ENCODE results near the gene DNASE1L2.
"Not testable (repeated sequence)": the region's sequence is repeated elsewhere in the genome, so short reads cannot be mapped to it uniquely, and the experiment has no call there.

The DNASE1L2 gene

DNA sequence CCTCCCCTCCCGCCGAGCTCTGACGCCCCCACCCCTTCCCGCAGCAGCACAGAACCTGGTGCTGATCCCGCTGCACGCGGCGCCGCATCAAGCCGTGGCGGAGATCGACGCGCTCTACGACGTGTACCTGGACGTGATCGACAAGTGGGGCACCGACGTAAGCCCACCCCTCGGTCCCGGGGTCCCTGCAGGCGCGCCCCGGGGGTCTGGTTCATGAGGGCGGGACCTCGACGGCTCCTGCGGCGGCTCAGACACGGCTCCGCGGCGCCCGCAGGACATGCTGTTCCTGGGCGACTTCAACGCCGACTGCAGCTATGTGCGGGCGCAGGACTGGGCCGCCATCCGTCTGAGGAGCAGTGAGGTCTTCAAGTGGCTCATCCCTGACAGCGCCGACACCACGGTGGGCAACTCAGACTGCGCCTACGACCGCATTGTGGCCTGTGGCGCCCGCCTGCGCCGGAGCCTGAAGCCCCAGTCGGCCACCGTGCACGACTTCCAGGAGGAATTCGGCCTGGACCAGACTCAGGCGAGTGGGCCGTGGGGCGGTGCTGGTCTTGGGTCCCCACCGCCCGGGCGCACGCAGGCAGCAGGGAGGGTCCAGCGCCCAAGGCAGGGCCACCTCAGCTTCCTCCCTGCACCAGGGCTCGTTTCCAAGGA lies 1.4 kb downstream of the DNASE1L2 start:
- FAIRE-seq (no peak), DNase-seq (ENCODE audit: insufficient read length, low spot score) (no peak)

DNA sequence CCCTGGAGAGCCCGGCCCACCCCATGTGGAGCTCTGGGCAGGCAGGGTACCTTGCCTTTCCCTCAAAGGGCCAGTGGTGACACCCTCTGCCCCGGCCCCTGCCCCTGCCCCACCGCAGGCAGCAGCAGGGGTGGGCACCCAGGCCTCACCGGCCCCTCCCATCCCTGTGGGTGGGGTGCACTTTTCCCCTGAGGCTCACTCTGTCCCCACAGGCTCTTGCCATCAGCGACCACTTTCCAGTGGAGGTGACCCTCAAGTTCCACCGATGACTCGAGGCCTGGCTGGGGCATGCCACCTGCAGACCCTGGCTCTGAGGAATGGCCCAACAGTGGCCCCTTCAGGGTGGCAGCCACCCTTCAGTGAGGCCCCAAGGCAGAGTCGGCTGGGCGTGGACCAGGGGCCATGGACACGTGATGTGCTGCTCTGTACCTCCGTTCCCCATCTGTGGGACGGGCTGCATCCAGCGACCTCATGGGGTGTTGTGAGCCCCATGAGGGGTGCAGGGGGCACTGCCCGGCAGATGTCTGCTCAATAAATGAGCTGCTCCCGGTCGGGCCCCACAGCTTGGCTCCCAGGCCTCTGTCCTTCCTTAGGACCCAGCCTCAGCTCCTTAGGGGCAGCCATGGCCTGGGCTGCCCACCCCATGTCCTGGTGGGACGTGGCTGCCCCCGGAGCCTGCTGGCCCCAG lies 2.0 kb downstream of the DNASE1L2 start:
- FAIRE-seq (no peak), DNase-seq (ENCODE audit: insufficient read length, low spot score) (no peak)

DNA sequence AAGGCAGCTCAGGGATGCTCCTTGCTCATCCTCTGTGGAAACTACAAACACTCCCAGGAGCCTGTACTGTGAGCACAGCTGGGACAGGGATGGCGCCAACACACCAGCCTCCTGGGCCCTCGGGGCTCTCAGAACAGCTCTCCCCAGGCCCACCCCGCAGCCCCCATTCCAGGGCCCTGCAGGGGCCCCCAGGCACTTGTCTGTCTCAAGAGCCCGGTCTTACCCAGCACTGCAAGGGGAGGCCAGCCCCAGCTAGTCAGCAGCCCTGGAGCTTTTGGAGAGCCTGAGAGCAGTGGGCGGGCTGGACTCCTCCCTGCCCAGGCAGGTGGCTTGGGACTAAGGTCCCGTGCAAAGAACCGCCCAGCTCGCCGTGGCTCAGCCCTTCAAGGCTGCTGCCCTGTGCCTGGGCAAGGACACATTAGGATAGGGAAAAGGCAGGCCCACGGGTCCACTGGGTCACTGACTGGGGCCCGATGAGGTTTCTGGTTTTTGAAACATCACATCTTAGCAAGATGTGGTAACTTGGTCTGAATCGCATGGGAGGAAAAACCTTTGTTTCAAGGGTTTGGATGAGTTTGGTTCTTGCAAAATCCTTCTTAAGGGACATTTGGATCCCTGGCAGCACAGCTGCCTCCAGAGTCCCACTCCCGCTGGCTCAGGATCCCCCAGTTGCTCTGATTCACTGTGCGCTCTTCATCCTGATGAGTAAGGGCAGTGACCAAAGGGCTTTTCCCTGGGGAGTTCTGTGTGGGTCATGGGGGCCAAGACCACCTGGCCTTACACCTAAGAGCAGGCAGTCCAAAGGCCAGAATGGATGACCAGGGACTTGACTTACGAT lies 2.8 kb downstream of the DNASE1L2 start:
- DNase-seq (ENCODE audit: insufficient read length, low spot score) (no peak), FAIRE-seq (no peak)

DNA sequence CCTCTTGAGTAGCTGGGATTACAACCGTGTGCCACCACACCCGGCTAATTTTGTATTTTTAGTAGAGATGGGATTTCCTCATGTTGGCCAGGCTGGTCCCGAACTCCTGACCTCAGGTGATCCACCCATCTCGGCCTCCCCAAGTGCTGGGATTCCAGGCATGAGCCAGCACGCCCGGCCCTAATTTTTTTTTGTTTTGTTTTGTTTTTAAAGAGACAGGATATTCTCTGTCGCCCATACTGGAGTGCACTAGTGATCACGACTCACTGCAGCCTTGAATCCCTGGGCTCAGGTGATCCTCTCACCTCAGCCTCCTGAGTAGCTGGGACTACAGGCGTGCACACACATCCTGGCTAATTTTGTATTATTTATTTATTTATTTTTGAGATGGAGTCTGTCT lies 4.1 kb downstream of the DNASE1L2 start:
- DNase-seq (ENCODE audit: insufficient read length, low spot score); FAIRE-seq: not testable (repeated sequence)

DNA sequence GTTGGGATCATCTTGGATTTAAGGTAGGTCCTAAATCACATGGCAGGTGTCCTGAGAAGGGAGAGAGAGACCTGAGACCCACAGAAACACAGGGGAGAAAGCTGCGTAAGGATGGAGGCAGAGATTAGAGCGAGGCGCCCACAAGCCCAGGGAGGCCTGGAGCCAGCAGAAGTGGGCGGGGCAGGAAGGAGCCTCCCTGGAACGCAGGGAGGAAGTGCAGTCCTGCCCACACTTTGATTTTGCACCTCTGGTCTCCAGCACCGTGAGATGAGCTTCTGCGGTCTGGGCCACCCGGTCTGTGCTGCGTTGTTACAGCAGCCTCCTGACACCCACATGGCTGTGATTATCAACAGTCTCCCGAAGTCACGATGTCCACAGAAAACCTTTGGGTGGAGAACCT lies 6.4 kb downstream of the DNASE1L2 start:
- FAIRE-seq (no peak), DNase-seq (ENCODE audit: insufficient read length, low spot score) (no peak)

DNA sequence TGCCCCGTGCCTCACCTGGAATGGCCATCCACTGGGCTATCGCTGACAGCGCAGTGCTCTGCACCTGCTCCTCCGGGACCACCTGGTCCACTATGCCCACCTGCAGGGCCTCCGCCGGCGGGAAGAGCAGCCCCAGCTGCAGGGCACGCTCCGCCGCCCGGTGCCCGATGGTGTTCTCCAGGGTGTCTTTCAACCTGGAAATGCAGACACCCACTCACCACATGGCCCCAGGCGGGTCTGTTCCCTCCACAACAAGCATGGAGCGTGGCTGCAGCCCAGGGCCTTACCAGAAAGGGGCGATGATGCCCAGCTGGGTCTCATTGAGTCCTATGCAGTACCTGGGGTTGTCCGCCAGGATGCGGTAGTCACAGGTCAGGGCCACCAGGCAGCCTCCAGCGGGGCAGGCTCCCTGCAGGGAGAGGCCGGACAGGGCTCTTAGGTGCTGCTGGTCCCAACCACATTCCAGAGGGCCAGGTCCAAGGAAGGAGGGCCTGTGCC lies 6.8 kb downstream of the DNASE1L2 start:
- no peak for DNase-seq (ENCODE audit: insufficient read length, low spot score)
- no peak for FAIRE-seq

DNA sequence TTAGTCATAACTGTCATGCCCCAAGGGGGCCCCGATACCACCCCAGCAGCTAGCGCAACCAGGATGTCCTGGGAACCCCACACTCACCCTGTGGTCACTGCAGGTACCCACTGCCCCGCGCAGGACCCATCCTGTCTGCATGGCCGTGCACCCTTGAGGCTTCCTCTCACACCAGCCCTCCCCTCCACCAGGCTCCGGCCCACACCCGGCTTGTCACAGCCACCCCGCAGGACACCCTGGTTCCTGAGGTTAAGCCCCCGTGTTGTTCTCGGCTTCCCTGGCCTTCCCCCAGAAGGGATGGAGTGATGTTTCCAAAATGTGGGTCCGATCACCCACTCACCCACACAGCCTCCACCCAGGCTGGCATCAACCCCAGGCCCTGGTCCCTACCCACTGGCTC lies 7.5 kb downstream of the DNASE1L2 start:
- DNase-seq (ENCODE audit: insufficient read length, low spot score) (no peak), FAIRE-seq (no peak)

DNA sequence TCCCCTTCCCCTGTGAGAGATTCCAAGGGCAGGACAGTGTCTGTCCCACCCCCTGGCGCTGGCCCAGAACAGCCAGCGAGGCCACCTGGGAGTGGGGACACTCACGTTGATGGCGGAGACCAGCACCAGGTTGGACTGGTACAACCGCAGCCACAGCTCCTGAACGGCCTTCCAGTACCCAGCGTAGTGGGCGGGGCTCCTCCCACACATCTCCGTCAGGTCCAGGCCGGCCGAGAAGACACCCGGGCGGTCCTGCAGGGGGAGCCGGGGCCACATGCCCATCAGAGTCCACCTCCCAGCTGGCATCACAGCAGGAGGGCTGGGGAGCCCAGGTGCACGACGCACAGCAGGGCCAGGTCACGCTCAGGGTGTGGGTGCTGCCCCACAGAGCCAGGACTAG lies 8.1 kb downstream of the DNASE1L2 start:
- FAIRE-seq (peak; percentile 13), DNase-seq (ENCODE audit: insufficient read length, low spot score) (no peak)

DNA sequence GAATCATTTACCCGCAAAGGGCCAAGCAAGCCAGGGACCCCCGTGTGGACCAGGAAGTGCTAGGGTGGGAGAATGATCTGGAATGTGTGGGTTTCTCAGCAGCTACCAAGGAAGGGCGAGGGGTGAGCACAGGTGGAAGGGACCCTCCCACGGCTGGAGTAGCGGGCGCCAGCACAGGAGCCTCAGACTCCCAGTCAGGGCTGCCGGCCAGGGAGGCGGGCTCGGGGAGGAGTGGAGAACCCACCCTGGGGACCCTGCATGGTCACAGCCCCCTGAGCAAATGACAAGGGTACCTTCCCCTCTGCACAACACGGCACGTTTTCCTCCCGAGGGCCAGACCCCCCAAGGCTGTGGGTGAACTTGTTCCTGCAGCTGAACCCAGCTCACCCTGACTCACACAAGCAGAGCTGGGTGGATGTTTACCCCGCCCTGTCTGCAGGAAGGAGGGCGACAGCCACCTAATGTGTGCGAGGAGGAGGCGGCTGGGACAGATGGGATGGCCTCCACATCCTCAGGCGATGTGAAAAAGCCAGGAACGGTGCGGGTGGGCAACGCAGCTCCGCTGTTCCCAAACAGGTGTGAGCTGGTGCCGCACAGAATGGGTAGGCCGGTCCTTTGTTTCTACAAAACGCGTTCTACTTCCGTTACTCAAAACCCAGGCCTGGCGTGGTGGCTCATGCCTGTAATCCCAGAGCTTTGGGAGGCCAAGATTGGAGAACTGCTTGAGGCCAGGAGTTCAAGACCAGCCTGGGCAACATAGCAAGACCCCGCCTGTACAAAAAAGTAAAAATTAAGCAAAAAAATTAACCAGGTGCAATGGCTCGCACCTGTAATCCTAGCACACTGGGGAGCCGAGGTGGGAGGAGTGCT lies 8.9 kb downstream of the DNASE1L2 start:
- FAIRE-seq (no peak), DNase-seq (ENCODE audit: insufficient read length, low spot score) (no peak)

DNA sequence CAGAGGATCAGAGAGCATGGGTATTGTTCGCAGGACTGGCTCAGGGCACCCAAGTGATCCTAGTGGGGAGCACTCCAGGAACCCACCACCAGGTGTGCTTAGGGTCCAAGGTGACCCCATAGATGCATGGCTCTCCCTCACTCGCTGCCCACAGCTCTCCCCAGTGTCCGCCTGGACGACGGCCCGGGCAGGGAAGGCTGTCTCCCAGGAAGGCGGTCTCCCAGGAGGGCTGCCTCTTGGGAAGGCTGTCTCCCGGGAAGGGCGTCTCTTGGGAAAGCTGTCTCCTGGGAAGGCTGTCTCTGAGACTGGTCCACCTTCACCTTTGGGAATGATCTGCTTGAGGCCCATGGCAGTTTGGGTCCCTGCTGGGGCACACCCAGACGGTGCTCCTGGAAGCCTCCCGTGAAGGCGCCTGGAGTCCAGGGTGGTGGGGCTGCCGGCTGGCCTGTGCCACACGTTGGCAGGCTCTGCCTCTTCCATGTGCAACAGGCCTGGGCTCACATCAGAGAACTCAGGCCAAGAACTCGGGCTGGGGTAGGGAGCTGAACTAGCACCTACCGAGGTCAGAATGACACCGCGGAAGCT lies 10.1 kb downstream of the DNASE1L2 start:
- DNase-seq (ENCODE audit: insufficient read length, low spot score) (no peak), FAIRE-seq (no peak)

DNA sequence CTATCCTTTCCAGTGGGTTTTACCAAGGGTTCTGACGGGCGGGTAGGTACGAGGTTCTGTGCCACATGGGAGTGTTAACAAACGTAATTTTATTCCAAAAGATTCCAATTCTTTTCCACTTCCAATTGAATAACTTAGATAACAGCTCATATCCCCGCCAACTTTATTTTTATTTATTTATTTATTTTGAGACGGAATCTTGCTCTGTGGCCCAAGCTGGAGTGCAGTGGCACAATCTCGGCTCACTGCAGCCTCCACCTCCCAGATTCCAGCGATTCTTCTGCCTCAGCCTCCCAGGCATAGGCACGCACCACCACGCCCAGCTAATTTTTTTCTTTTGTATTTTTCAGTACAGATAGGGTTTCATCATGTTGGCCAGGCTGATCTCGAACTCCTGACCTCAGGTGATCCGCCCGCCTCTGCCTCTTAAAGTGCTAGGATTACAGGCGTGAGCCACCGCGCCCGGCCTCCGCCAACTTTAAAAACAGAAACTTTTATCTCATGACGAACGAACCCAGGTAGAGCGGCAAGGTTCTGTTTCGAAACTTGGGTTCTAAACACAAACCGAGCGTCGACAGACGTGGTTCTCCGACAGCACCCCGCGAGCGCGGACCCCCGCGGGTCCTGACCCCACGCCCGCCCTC lies 14.5 kb downstream of the DNASE1L2 start:
- no peak for DNase-seq (ENCODE audit: insufficient read length, low spot score)
- no peak for FAIRE-seq

DNA sequence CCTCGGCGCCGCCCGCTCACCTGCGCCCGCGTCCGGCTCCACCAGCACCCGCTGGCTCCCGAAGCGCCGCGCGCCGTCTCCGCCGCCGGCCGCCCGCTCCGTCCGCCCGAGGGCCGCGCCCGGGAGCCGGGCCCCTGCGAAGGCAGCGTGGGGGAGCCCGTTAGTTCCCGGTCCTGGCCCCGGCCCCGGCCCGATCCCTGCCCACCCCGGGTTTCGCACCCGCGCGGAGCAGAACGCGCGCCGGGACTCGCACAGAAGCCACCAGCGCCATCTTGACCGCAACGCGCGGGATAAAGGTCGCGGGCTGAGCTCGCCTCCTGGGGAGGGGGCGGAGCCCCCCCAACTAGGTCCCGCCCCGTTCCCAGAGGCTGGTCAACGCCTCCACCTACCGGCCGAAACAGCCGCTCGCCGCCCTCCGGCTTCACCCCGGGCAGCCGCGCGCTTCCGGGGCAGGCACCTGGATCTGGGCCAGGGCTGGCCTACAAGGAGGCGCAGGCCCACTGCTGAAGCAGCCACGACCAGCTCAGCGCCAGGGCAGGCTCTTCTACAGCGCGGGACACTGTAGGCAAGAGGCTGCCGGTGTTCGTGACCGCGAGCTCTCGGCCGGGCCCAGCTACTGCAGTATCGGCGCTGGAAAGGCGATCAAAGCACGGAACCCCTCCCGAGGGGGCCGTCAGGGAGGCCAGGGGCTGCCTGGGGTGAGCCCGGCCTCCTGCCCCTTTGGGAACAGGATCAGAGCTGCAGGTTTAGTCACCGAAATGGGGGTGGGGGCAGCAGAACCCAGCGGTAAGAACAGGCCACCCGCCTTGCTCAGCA lies 15.3 kb downstream of the DNASE1L2 start, which contains the start of gene ECI1:
ECI1 (minus strand) TSS at position 292 of the 816 bp plus-strand sequence; CDS start at position 271, 21 bp downstream.
- DNase-seq (ENCODE audit: insufficient read length, low spot score): peak; percentile 98
- peak; percentile 93 for FAIRE-seq

DNA sequence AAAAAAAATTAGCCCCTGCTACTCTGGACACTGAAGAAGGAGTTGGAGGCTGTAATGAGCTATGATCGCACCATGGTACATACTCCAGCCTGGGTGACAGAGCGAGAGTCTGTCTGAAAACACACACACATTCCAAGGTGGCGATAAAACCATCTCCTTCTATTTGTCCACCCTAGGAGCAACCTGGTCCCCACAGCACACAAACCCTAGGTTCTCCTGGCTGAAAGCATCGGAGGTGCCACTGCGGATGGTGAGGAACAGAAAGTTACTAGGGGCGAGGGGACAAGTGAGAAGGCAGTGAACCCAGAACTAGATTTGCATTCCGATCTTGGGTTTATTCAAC lies 16.5 kb downstream of the DNASE1L2 start:
- DNase-seq (ENCODE audit: insufficient read length, low spot score) (no peak), FAIRE-seq (peak; percentile 67)

DNA sequence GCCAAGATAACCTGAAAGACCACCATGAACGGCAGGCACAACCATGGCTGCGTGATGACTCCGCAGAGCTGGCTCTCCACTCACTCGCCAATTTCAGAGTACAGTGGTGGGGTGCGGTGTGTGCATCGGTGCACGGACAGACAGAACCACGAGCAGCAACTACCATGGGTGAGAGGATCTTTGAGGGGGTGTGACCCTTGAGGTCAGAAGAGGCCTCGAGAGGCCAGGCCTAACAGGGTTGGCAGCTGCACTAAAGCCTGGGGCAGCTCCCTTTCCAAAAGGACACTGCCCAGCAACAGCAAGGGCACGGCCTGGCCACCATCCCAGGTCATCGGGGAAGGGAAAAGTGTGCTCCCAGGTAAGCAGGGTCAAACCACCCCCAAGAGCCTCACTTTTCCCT lies 17.0 kb downstream of the DNASE1L2 start:
- DNase-seq (ENCODE audit: insufficient read length, low spot score) (no peak), FAIRE-seq (no peak)

DNA sequence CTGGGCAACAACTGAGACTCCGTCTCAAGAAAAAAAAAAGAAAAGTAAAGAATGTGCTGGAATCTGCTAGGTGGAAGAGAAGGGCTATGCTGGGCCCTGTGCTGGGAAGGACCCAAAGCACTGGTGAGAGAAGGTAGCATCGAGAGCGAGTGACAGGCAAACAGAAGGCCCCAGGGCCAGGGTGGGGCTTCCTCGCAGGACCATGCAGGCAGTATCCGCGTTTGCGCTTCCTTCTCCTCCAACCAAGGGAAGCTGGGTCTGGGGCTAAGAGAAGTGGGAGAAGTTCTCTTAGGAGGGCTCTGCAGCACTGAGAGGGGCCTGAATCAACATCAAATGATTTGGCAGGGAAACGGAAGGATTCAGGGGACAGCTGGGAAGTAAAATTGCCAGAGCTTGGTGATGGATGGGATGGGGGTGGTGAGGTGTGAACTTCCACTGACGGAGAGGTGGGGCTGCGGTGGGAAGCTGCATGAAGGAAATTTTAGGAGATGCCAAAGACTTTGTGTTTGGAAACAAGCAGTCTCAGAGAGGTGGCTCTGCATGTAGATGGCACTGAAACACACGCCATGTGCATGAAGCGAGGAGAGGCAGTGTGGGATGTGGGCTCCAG lies 20.4 kb downstream of the DNASE1L2 start:
- DNase-seq (ENCODE audit: insufficient read length, low spot score) (no peak), FAIRE-seq (no peak)

DNA sequence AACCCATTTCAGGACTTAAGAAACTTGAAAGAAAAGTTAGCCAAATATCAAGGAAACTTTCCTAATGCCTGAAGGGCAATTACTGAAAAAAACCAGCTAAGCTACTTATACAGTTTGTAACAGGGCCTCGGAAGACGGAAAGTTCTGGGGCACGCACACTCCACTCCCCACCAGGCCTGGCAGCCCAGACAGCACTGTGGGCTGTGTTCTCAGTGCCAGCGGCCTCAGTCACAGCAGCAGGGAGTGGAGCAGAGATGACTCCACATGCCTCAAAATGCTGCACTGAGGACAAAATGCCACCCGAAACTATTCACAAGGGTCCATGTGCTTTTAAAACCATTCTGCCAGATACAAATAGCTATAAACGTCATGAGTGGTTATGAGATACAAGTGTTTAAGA lies 21.5 kb downstream of the DNASE1L2 start:
- DNase-seq (ENCODE audit: insufficient read length, low spot score) (no peak), FAIRE-seq (no peak)

DNA sequence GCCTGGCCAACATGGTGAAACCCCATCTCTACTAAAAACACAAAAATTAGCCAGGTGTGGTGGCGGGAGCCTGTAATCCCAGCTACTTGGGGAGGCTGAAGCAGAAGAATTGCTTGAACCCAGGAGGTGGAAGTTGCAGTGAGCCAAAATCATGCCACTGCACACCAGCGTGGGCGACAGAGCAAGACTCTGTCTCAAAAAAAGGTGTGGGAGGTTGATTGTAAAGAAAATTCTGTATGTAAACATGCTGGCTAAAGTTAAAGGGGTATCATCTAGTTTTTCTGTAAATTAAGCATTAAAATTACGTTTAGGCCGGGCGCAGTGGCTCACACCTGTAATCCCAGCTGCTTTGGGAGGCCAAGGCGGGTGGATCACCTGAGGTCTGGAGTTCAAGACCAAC lies 22.3 kb downstream of the DNASE1L2 start:
- not testable (repeated sequence) for DNase-seq (ENCODE audit: insufficient read length, low spot score); FAIRE-seq

DNA sequence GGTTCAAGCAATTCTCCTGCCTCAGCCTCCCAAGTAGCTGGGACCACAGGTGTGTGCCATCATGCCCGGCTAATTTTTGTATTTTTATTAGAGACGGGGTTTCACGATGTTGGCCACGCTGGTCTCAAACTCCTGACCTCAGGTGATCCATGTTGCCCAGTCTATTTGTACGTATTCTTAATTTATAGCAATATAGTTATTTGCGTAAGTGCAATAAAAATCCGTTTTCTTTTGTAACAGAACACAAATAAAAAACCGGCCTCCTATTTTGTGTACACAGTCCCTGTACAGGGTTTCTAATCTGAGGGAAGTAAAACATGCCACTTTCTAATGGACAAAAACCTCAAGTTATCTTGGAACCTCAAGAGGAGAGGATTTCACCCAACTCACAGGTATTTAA lies 24.0 kb downstream of the DNASE1L2 start:
- no peak for DNase-seq (ENCODE audit: insufficient read length, low spot score)
- FAIRE-seq: no peak

Measured in HTR-8/SVneo (cell line).